GM12878 (cell line): ENCODE data around the gene GRIN2C. TPM values are rescaled to one million over a fixed set of nuclear protein-coding genes. Genes with fewer than 3 reads are reported as not detected.

Experiments
- ATAC-seq: fragments of 200-7000 bp; cut with Tn5 transposase; 3 replicates; pipeline ENCODE4 v1.9.1; 2020; ENCODE audit warnings: mild to moderate bottlenecking, moderate library complexity
- BruUV-seq: library from RNA; stranded (reverse); fragments of 400-500 nt; replicated peaks from 2 replicates; lab custom pipeline; 2021; lab: Mats Ljungman, UMichigan
- CTCF ChIA-PET: fragments of 300-600 bp; sonication (Branson Sonifier 250); formaldehyde crosslinking; extraction: SDS; loops from one replicate; lab custom pipeline; 2021; ENCODE audit warnings: inconsistent platforms; lab: Yijun Ruan, JAX
- POLR2A ChIA-PET: fragments of 350-600 bp; formaldehyde crosslinking; extraction: SDS; loops from one replicate; lab custom pipeline; 2021; ENCODE audit warnings: inconsistent platforms; lab: Charles Lee
- RAD21 ChIA-PET: fragments of 300-600 bp; sonication (Branson Sonifier 250); formaldehyde crosslinking; loops from one replicate; lab custom pipeline; 2023; ENCODE audit warnings: antibody characterized with exemption; ENCODE audit not compliant: unreplicated experiment; lab: Charles Lee
- SMC1A ChIA-PET: fragments of 300-600 bp; sonication (Branson Sonifier 250); formaldehyde crosslinking; loops from one replicate; lab custom pipeline; 2023; ENCODE audit not compliant: unreplicated experiment, uncharacterized antibody; lab: Charles Lee
- DNase-seq: peaks from one replicate; pipeline ENCODE4 v3.0.0-alpha.2; 2011; ENCODE audit warnings: low read depth, low spot score
- FAIRE-seq: peaks from 3 replicates; lab custom pipeline; 2011; peaks lifted over from hg19 to GRCh38; lab: Jason Lieb, UNC
- H2AFZ ChIP-seq: 2 replicates; pipeline ENCODE4 v1.6.0; 2011; ENCODE audit warnings: low read depth, low read length, control low read depth; ENCODE audit not compliant: control insufficient read depth
- H3K27ac ChIP-seq: 2 replicates; pipeline ENCODE4 v1.5.1; 2011; ENCODE audit warnings: control low read depth; ENCODE audit not compliant: control insufficient read depth, insufficient read depth
- H3K27me3 ChIP-seq, 2 experiments: replicated peaks in 1 of 2; 2 replicates each; pipeline versions ENCODE4 v1.6.0 to v1.6.1; 2011; ENCODE audit warnings: low read length in 1 of 2; ENCODE audit not compliant: control insufficient read depth in 2 of 2, insufficient read depth in 2 of 2
- H3K36me3 ChIP-seq, 2 experiments: 2 replicates each; pipeline ENCODE4 v1.5.1; 2011; ENCODE audit warnings: low read length in 1 of 2; ENCODE audit not compliant: control insufficient read depth in 2 of 2, insufficient read depth in 2 of 2
- H3K4me1 ChIP-seq: 2 replicates; pipeline ENCODE4 v1.6.1; 2011; ENCODE audit warnings: mild to moderate bottlenecking, low read length, moderate library complexity, mixed read lengths; ENCODE audit not compliant: control insufficient read depth, insufficient read depth
- H3K4me2 ChIP-seq: 2 replicates; pipeline ENCODE4 v1.6.0; 2011; ENCODE audit warnings: control low read depth; ENCODE audit not compliant: control insufficient read depth, insufficient read depth
- H3K4me3 ChIP-seq: fragments of 200-600 bp; sonication (generic); 2 replicates; pipeline ENCODE4 v1.5.1; 2016
- H3K79me2 ChIP-seq: 2 replicates; pipeline ENCODE4 v1.6.0; 2011; ENCODE audit warnings: low read length; ENCODE audit not compliant: control insufficient read depth, insufficient read depth
- H3K9ac ChIP-seq: 2 replicates; pipeline ENCODE4 v1.8.0; 2011; ENCODE audit warnings: low read length, control low read depth, mixed read lengths; ENCODE audit not compliant: control insufficient read depth, insufficient read depth
- H3K9me3 ChIP-seq: replicated peaks from 3 replicates; pipeline ENCODE4 v1.5.1; 2011; ENCODE audit warnings: mild to moderate bottlenecking, low read length; ENCODE audit not compliant: control insufficient read depth, insufficient read depth
- H4K20me1 ChIP-seq: 2 replicates; pipeline ENCODE4 v1.6.0; 2011; ENCODE audit not compliant: control insufficient read depth, insufficient read depth
- CBX3 ChIP-seq: fragments of 200-600 bp; sonication (generic); IDR thresholded peaks from 2 replicates; pipeline ENCODE4 v1.6.1; 2016; ENCODE audit warnings: low read depth, borderline replicate concordance
- EZH2 ChIP-seq: IDR thresholded peaks from 2 replicates; pipeline ENCODE4 v1.6.1; 2012; ENCODE audit warnings: low read depth, mild to moderate bottlenecking, control low read depth, inconsistent platforms, low read length, borderline replicate concordance; ENCODE audit not compliant: control insufficient read depth
- FOXK2 ChIP-seq: fragments of 450-650 bp; IDR thresholded peaks from 2 replicates; pipeline ENCODE4 v1.6.1; 2017; ENCODE audit warnings: mild to moderate bottlenecking, moderate library complexity
- IKZF1 ChIP-seq: fragments of 450-650 bp; conservative IDR thresholded peaks from 2 replicates; pipeline ENCODE4 v1.6.1; 2017; ENCODE audit warnings: antibody characterized with exemption, mild to moderate bottlenecking
- MAX ChIP-seq: IDR thresholded peaks from 2 replicates; pipeline ENCODE4 v1.6.1; 2012; ENCODE audit warnings: low read depth, low read length, improper control_type of control experiment
- MEF2B ChIP-seq: fragments of 450-650 bp; IDR thresholded peaks from 2 replicates; pipeline ENCODE4 v1.6.1; 2018; ENCODE audit warnings: mild to moderate bottlenecking, moderate library complexity; ENCODE audit not compliant: partially characterized antibody, poor library complexity, severe bottlenecking
- MYC ChIP-seq: IDR thresholded peaks from 2 replicates; pipeline ENCODE4 v1.6.1; 2011; ENCODE audit warnings: mild to moderate bottlenecking, low read length, moderate library complexity, inconsistent platforms; ENCODE audit not compliant: insufficient read depth, insufficient replicate concordance, insufficient read length, severe bottlenecking
- PAX5 ChIP-seq: IDR thresholded peaks from 2 replicates; pipeline ENCODE4 v1.6.1; 2011; ENCODE audit warnings: low read depth, low read length, borderline replicate concordance
- PAX8 ChIP-seq: fragments of 450-650 bp; IDR thresholded peaks from 2 replicates; pipeline ENCODE4 v1.6.1; 2017; ENCODE audit warnings: mild to moderate bottlenecking, moderate library complexity
- POLR2AphosphoS5 ChIP-seq: IDR thresholded peaks from 2 replicates; pipeline ENCODE4 v1.6.1; 2011; ENCODE audit warnings: mild to moderate bottlenecking, low read length, inconsistent platforms
- RBBP5 ChIP-seq: fragments of 200-600 bp; sonication (generic); conservative IDR thresholded peaks from 2 replicates; pipeline ENCODE4 v1.6.1; 2016
- SMAD5 ChIP-seq: IDR thresholded peaks from 2 replicates; pipeline ENCODE4 v1.6.1; 2016; ENCODE audit warnings: antibody characterized with exemption, low read depth
- SPI1 ChIP-seq: IDR thresholded peaks from 2 replicates; pipeline ENCODE4 v1.6.1; 2011; ENCODE audit warnings: low read depth, mild to moderate bottlenecking, low read length, moderate library complexity, borderline replicate concordance; ENCODE audit not compliant: insufficient read depth
- SUPT20H ChIP-seq: IDR thresholded peaks from 2 replicates; pipeline ENCODE4 v1.6.1; 2011; ENCODE audit warnings: low read depth, mild to moderate bottlenecking, low read length, moderate library complexity, borderline replicate concordance; ENCODE audit not compliant: control insufficient read depth
- SUZ12 ChIP-seq: fragments of 200-600 bp; sonication (generic); IDR thresholded peaks from one replicate; pipeline ENCODE4 v1.6.1; 2018; ENCODE audit warnings: antibody characterized with exemption, mild to moderate bottlenecking; ENCODE audit not compliant: unreplicated experiment
- TCF3 ChIP-seq: IDR thresholded peaks from 2 replicates; pipeline ENCODE4 v1.6.1; 2012; ENCODE audit warnings: low read depth, mild to moderate bottlenecking, low read length, borderline replicate concordance; ENCODE audit not compliant: insufficient read depth
- WRNIP1 ChIP-seq: IDR thresholded peaks from 2 replicates; pipeline ENCODE4 v1.6.1; 2011; ENCODE audit warnings: low read depth, low read length, improper control_type of control experiment, borderline replicate concordance
- ZBTB33 ChIP-seq: fragments of 450-650 bp; IDR thresholded peaks from 2 replicates; pipeline ENCODE4 v1.6.1; 2017; ENCODE audit warnings: mild to moderate bottlenecking
- ZNF207 ChIP-seq: fragments of 450-650 bp; IDR thresholded peaks from 2 replicates; pipeline ENCODE4 v1.6.1; 2014; ENCODE audit warnings: antibody characterized with exemption, mild to moderate bottlenecking, borderline replicate concordance
- ZNF217 ChIP-seq: fragments of 450-650 bp; IDR thresholded peaks from 2 replicates; pipeline ENCODE4 v1.6.1; 2017; ENCODE audit warnings: antibody characterized with exemption, mild to moderate bottlenecking
- ZNF24 ChIP-seq: fragments of 450-650 bp; IDR thresholded peaks from 2 replicates; pipeline ENCODE4 v1.6.1; 2017; ENCODE audit warnings: antibody characterized with exemption, mild to moderate bottlenecking
- WGBS: methylation state at CpG from one replicate; pipeline ENCODE4 v1.1.6; 2016; ENCODE audit warnings: low lambda C conversion rate; ENCODE audit not compliant: insufficient replicate concordance, insufficient coverage; ENCODE audit errors: missing lambda C conversion rate; 5-methylcytosine and 5-hydroxymethylcytosine counted together
- in situ Hi-C: fragments of 300-500 bp; cut with MboI; formaldehyde crosslinking; loops from 9 replicates; pipeline ENCODE4 v1.14.3; 2018; ENCODE audit warnings: mixed read lengths
- intact Hi-C: fragments of 100-400 bp; cut with micrococcal nuclease; formaldehyde crosslinking; loops from one replicate; pipeline ENCODE4 v1.14.2; 2022; ENCODE audit not compliant: unreplicated experiment
- polyA plus RNA-seq, 11 experiments: library from polyadenylated mRNA; depleted of rRNA in 4 of 11; unstranded in 6 of 11; stranded (reverse) in 5 of 11; fragments of >200 nt; fragmentation: Nextera tagmentation in 4 of 11; fragmentation: Illumina TruSeq in 1 of 11; extraction: Ambion mirVana in 4 of 11; extraction: Trizol in 1 of 11; gene quantifications; 1 replicate in 1 of 11; 2 replicates in 10 of 11; pipeline versions ENCODE4 v1.2.1 to v1.2.3, GENCODE V29; 2011 to 2016; ENCODE audit warnings: inconsistent platforms in 2 of 11, missing spikeins in 2 of 11, low read depth in 1 of 11
- total RNA-seq, 4 experiments: library from RNA; depleted of rRNA in 3 of 4; stranded (reverse); fragments of >200 nt in 3 of 4; fragmentation: Illumina TruSeq in 1 of 4; extraction: Trizol in 1 of 4; gene quantifications; 2 replicates each; pipeline versions ENCODE4 v1.2.1 to v1.2.3, GENCODE V29; 2013 to 2021

Gene GRIN2C
- total and polyA plus RNA-seq, 10 of the 15 experiments (the other 5 are each of a cell fraction or from before 2014, with no cell fraction given): 0.01 to 0.20 (median 0.11) TPM; not detected in 2

GRCh38 chr17:74819801-74820436, 39.8 kb downstream of the GRIN2C start (continued):
- no peak for TF ChIP-seq MAX
- no peak for TF ChIP-seq SMAD5
- TF ChIP-seq IKZF1: no peak
- TF ChIP-seq CBX3: no peak
- TF ChIP-seq RBBP5: no peak
- TF ChIP-seq, all 136 proteins: peak for 0

DNA sequence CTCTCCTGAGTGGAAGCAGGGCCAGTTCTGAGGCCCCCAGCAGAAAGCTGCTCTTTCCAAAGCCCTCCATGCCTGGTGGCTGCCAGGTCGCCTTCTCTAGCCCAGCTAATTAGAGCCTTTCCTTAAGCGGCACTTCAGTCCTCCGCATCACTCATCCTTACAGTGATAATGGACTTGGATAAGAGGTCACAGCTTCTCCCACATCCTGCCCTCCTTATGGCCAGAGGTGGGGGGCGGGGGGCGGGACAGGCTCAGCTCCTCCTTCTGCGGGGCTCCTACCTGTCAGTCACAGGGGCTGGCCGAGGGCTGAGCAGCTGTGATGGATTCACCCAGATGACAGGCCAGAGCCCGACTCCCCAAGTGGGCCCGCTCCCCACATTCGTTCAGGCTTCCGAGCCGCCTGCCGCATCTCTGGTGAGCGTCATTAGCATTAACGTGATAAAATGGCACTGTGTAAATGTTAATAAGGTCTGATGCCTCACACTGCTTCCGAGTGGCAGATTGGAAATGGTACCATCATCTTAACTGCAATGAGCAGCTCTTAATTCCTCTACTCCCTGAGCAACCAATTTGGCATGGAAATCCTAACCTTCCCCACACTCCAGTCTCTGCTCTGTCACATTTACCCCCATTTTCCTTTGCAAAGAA, 41.3 kb downstream of the GRIN2C start:
- Histone ChIP-seq H3K4me2 (no peak overlapping the region), H3K9me3 (no peaks in the 10 kb centered on the region), H3K36me3 (peaks cover 0 to 1% of the 10 kb centered on the region in 2 experiments; a peak in 2 of 4 replicates), H3K27ac (no peak overlapping the region), H3K27me3 (no peaks in the 10 kb centered on the region), H3K4me1 (no peaks in the 10 kb centered on the region), H4K20me1 (no peaks in the 10 kb centered on the region), H3K9ac (no peak overlapping the region), H3K79me2 (no peaks in the 10 kb centered on the region), H2AFZ (no peak overlapping the region), H3K4me3 (no peak overlapping the region)
- intact Hi-C loops (no loop called here), in situ Hi-C loops (no loop called here)
- no peak for FAIRE-seq
- CTCF ChIA-PET: interaction anchor here (1.5 kb wide), 1 partner anchor 44 kb away, joined by 6 read pairs; no protein-coding TSS in a partner anchor
- RAD21 ChIA-PET: no interaction called here
- SMC1A ChIA-PET: no interaction called here
- no TSS peak for BruUV-seq
- POLR2A ChIA-PET: no interaction called here
- no peak for DNase-seq
- ATAC-seq: no peak
- WGBS: 88% methylated on average over 16 of the region's 16 CpGs
- no peak for TF ChIP-seq ZNF24
- TF ChIP-seq TCF3: no peak
- TF ChIP-seq POLR2AphosphoS5: no peak
- TF ChIP-seq ZBTB33: no peak
- TF ChIP-seq SUZ12: no peak
- TF ChIP-seq WRNIP1: no peak
- no peak for TF ChIP-seq ZNF207
- no peak for TF ChIP-seq ZNF217
- no peak for TF ChIP-seq SPI1
- TF ChIP-seq SUPT20H: no peak
- TF ChIP-seq MYC: no peak
- TF ChIP-seq PAX5: no peak
- no peak for TF ChIP-seq PAX8
- TF ChIP-seq EZH2: no peak
- TF ChIP-seq RBBP5: no peak
- no peak for TF ChIP-seq MEF2B
- no peak for TF ChIP-seq FOXK2
